H7 (cell line): ENCODE measurements around the gene KIF15. TPM values are rescaled to one million over a fixed set of nuclear protein-coding genes. Genes with fewer than 3 reads are reported as not detected.
"Not testable (repeated sequence)": the region's sequence is repeated elsewhere in the genome, so short reads cannot be mapped to it uniquely, and the experiment has no call there.

Experiments
- DNase-seq: peaks from one replicate; pipeline ENCODE4 v3.0.0; 2012
- H3K27me3 ChIP-seq: 2 replicates; pipeline ENCODE4 v1.6.0; 2011; ENCODE audit warnings: mild to moderate bottlenecking, low read length; ENCODE audit not compliant: control insufficient read depth, insufficient read depth
- H3K36me3 ChIP-seq: replicated peaks from 2 replicates; pipeline ENCODE4 v1.5.1; 2011; ENCODE audit warnings: low read length; ENCODE audit not compliant: control insufficient read depth, insufficient read depth
- H3K4me3 ChIP-seq: 2 replicates; pipeline ENCODE4 v1.5.1; 2011; ENCODE audit warnings: low read depth, mild to moderate bottlenecking, control low read depth, low read length, moderate library complexity; ENCODE audit not compliant: insufficient read depth
- total RNA-seq: library from RNA; depleted of rRNA; stranded (reverse); fragments of >200 nt; shearing (Covaris generic); gene quantifications from 2 replicates; pipeline ENCODE4 v1.2.3, GENCODE V29; 2014

The KIF15 gene
- total RNA-seq, 1 experiment from 2014 or later = 19.3 TPM

DNA sequence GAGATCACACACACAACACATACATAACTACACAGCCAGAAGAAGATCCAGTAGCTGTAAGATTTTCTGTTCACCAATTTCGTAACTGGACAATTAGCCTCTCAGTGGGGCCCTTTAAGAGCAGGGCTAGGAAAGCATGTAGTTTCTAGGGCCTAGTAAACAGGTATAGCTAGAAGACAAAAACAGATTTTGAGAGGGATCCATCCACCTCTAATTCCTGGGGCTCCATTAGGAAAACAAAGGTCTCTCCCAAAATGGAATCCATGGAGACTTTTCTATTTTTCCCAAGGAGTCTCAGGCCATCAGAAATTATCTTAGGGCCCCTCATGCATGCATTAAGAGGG is 10.5 kb downstream of the KIF15 start:
- Histone ChIP-seq H3K27me3 (no peaks in the 10 kb centered on the region), H3K4me3 (no peak overlapping the region), H3K36me3 (peaks cover 3% of the 10 kb centered on the region; the same call in 1 of the 2 replicates)
- DNase-seq = no peak

DNA sequence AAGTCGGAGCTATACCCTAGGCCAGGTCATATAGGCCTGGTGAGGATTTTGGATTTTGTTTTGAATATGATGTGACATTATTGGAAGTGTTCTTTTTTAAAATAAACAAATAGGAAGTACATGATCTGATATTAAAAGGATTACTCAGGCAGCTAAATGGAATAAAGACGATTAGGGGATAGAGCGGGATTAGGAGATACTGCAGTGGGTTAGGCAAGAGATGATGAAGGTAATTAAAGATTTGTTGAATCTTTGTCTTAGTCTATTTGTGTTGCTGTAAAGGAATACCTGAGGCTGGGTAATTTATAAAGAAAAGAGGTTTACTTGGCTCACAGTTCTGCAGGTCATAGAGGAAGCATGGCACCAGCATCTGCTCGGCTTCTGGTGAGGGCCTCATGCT is 21.3 kb downstream of the KIF15 start:
- Histone ChIP-seq H3K27me3 (no peaks in the 10 kb centered on the region), H3K36me3 (peaks cover 10% of the 10 kb centered on the region), H3K4me3 (no peak overlapping the region)
- DNase-seq = no peak

DNA sequence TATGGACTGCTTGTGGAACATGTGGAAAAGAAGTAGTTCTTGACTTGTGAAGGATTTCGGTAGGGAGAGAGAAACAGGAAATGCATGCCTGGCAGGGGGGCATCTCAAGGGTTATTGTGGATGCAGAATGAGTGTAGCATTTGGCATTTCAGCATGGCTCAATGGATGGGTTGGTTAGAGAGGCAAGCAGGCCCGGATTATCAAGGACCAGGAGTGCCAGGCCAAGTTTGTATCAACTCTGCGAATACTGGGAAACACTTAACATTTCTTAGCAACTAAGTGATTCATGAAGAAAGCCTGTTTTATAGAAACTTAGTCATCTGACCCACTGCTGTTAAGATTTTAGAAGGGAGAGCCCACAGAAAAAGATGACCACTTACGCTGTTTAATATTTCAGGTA is 33.6 kb downstream of the KIF15 start:
- Histone ChIP-seq H3K27me3 (no peaks in the 10 kb centered on the region), H3K4me3 (no peak overlapping the region), H3K36me3 (peaks cover 14% of the 10 kb centered on the region)
- DNase-seq = no peak

DNA sequence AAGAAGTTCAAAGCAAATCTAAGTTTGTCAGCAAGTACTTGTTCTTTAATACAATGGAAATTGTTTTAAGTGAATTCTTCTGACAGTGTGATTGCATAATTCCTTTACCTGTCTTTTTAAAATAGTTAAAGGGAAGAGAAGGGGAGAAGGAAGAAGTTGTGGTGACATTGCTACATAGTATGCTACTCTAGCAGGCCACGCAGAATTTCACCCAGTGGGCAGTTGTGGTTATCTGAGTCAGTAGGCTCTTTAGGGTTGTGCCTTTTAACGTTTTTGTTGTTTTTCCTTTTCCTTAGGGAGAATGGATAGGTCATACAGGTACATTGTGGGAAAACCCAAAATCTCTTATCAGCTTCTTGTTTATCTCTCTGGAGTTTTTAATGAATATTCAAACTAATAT is 40.4 kb downstream of the KIF15 start:
- no peaks in the 10 kb centered on the region for H3K27me3 ChIP-seq
- no peak overlapping the region for H3K4me3 ChIP-seq
- peaks cover 14% of the 10 kb centered on the region for H3K36me3 ChIP-seq
- DNase-seq = no peak

DNA sequence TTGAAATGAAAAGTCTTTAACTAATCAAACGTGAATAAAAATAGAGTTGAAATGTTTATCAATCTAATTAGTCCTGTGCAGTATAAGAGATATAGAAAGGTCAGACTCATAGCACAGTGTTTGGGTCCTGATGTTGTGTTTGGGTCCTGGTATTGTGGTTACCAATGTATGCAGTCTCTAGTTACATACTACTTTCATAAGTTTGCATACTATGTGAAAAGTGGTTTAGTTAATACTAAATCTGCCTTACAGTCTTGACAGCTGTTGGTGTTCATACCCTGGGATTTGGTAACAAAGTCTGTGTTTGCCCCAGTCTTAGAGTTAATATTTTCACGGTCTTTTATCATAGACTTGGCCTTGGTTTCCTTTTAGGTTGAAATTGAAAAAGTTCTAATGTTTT is 41.7 kb downstream of the KIF15 start:
- Histone ChIP-seq H3K36me3 (peaks cover 10% of the 10 kb centered on the region), H3K27me3 (no peaks in the 10 kb centered on the region), H3K4me3 (no peak overlapping the region)
- no peak for DNase-seq

DNA sequence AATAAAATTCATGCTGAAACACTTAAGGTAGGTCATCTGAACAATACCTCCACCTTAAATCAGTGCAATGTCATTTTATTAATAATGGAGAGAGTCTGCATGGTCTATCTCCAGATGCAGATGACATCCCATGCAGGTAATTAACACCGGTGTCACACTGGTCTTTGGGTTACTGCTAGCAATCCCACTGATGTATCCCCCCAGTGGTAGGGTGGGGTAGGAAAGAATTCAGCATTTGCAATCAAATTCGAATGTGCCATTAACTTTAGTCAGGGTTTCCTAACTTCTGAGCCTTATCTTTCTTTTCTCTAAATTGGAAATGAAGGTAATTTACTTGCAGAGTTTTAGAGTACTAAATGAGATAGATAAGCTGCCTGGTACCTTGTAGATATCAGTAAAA is 44.4 kb downstream of the KIF15 start:
- Histone ChIP-seq H3K27me3 (no peaks in the 10 kb centered on the region), H3K4me3 (no peak overlapping the region), H3K36me3 (peaks cover 3% of the 10 kb centered on the region)
- peak; percentile 27 for DNase-seq

DNA sequence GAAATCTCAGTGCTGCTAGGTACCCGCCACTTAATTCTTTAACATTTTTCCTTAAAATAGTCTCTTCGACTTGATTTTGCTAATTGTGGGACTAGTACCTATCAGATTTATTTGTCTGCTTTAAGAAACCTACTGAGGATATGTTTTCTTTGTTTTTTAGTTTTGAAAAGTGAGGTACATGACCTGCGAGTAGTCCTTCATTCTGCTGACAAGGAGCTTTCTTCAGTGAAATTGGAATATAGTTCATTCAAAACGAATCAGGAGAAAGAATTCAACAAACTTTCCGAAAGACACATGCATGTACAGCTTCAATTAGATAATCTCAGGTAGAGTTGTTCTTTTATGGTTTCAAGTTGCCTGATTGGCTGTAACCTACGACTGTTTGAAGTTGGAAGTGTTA is 53.2 kb downstream of the KIF15 start:
- Histone ChIP-seq H3K27me3 (no peaks in the 10 kb centered on the region), H3K4me3 (no peak overlapping the region), H3K36me3 (peaks cover 5% of the 10 kb centered on the region)
- no peak for DNase-seq

DNA sequence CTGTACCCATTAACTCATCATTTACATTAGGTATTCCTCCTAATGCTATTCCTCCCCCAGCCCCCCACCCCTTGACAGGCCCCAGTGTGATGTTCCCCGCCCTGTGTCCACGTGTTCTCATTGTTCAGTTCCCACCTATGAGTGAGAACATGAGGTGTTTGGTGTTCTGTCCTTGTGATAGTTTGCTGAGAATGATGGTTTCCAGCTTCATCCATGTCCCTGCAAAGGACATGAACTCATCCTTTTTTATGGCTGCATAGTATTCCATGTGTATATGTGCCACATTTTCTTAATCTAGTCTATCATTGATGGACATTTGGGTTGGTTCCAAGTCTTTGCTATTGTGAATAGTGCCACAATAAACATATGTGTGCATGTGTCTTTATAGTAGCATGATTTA is 54.7 kb downstream of the KIF15 start:
- not testable (repeated sequence) for H3K4me3 ChIP-seq, DNase-seq, H3K36me3 ChIP-seq, H3K27me3 ChIP-seq

DNA sequence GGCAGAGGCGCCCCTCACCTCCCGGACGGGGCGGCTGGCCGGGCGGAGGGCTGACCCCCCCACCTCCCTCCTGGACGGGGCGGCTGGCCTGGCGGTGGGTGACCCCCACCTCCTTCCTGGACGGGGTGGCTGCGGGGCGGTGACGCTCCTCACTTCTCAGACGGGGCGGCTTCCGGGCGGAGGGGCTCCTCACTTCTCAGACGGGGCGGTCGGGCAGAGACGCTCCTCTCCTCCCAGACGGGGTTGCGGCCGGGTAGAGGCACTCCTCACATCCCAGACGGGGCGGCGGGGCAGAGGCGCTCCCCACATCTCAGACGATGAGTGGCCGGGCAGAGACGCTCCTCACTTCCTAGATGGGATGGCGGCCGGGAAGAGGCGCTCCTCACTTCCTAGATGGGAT is 59.6 kb downstream of the KIF15 start:
- not testable (repeated sequence) for DNase-seq, H3K4me3 ChIP-seq, H3K36me3 ChIP-seq, H3K27me3 ChIP-seq

DNA sequence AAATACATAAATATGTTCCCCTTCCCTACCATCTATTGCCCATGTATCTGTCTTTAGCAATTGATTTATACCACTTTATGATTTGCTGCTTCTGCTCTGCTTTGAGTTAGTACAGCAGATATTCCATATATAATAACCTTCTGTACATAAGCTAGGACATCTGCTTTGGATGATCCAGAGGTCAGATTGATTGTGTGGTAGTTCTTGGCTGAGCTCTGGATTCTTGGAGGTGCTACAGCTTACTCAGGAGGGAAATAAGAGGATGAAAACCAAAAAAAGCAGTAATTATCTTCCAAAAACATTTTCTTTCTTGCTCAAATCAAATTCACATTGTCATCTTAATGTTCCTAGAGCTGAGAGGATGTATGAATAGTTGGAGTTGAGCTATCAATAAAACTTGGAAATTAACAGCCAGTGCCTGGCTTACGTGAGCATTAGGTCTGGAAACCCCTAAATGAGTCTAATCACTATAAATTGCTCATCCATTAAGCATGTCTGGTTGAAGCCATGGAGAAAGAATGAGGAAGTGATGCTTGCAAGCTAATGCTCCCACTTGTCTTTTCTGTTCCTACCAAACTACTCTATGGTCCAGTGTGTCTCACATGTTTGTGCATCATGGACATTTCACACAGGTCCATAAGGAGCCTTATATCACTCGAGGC is 63.8 kb downstream of the KIF15 start:
- Histone ChIP-seq H3K36me3 (peaks cover 10% of the 10 kb centered on the region), H3K4me3 (no peak overlapping the region), H3K27me3 (no peaks in the 10 kb centered on the region)
- no peak for DNase-seq

DNA sequence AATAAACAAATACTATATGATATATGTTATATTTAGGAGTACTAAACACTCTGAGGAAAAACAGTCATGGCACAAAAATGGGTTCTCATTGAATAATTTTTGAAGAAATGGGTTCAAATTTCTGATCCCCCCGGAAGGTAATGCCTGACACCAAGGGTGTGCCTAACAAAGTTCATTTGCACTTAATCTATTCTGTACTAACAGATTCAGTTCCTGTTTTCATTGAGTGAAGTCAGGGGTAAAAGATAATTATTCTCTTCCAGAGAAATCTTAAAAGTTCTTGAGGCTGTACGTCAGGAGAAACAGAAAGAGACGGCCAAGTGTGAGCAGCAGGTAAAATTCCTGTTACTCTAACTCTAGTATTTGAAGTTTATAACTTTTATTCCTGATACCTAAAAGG is 65.6 kb downstream of the KIF15 start:
- Histone ChIP-seq H3K27me3 (no peaks in the 10 kb centered on the region), H3K4me3 (no peak overlapping the region), H3K36me3 (peaks cover 12% of the 10 kb centered on the region)
- DNase-seq = no peak

DNA sequence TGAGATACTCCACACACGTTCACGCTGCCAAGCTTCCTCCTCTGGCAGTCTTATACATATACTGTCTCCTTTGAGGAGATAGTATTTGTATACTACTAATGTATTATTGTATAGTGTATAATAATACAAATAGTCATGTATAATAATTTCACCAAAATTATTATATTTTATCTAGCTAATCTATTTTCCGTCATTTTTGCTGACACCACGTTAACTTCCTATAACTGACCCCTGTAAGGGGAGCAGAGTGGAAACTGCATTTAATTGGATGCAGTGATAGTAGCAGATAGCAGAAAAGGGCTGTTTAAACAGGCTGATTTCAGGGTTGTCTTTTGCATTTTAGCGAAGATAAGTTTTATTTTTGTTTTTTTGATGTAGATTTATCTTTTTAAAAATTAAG is 69.6 kb downstream of the KIF15 start:
- DNase-seq = no peak
- H3K4me3 ChIP-seq = no peak overlapping the region
- H3K27me3 ChIP-seq = no peaks in the 10 kb centered on the region
- H3K36me3 ChIP-seq = peaks cover 8% of the 10 kb centered on the region

DNA sequence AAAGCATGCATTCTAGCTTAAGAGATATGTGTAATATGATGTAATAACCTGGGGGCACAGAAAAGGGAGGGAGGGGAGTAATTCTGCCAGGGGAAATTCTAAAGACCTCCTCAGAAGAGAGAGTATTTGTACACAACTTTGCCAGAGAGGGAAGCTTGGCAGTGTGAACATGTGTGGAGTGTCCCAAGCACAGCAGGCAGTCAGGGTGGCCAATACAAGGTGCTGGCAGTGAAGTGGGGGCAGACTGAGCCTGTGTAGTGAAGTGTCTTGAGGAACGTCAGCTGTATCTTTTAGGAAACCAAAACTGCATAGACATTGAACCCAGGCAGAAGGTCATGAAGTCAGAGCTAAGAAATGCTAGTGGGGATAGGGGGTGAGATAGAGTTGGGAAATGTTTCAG is 70.4 kb downstream of the KIF15 start:
- no peak for DNase-seq
- H3K36me3 ChIP-seq = peaks cover 9% of the 10 kb centered on the region
- H3K4me3 ChIP-seq = no peak overlapping the region
- no peaks in the 10 kb centered on the region for H3K27me3 ChIP-seq

DNA sequence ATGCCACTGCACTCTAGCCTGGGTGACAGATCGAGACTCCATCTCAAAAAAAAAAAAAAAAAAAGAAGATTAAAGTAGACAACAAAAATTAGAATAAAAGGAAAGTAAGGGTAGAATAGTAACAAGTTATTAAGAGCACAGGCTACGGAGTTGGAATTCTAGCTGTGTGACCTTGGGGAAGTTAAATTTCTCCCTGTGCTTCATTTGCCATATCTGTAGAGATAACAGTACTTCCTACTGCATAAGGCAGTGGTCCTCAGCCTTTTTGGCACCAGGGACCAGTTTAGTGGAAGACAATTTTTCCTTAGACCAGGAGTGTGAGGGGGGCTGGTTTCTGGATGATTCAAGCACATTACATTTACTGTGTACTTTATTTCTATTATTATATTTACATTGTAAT is 71.4 kb downstream of the KIF15 start:
- Histone ChIP-seq H3K27me3 (no peaks in the 10 kb centered on the region), H3K36me3 (peaks cover 11% of the 10 kb centered on the region), H3K4me3 (no peak overlapping the region)
- no peak for DNase-seq

DNA sequence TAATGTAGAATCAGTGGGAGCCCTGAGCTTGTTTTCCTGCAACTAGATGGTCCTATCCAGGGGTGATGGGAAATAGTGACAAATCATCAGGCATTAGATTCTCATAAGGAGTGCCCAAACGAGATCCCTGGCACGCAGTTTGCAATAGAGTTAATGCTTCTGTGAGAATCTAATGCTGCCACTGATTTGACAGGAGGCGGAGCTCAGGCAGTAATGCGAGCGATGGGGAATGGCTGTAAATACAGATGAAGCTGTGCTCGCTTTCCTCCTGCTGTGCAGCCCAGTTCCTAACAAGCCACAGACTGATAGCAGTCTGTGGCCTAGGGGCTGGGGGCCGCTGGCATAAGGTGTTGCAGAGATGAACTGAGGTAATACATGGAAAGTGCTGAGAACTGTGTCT is 71.8 kb downstream of the KIF15 start:
- Histone ChIP-seq H3K27me3 (no peaks in the 10 kb centered on the region), H3K4me3 (no peak overlapping the region), H3K36me3 (peaks cover 10% of the 10 kb centered on the region)
- DNase-seq = no peak

DNA sequence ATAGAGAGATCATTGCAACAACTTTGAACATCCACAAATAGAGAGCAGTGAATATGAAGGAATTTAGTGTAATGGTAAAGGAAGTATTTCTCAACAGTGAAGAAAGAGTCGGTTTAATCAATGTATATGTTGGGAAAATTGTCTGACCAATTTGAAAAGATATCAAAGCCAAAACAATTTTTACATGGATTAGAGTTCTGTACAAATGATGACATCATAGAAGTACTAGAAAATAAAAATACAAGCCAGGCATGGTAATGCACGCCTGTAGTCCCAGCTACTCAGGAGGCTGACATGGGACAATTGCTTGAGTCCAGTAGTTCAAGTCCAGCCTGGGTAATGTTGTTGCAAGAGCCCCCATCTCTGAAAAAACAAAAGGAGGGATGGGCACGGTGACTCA is 74.1 kb downstream of the KIF15 start:
- Histone ChIP-seq H3K27me3 (no peaks in the 10 kb centered on the region), H3K36me3 (peaks cover 14% of the 10 kb centered on the region), H3K4me3 (no peak overlapping the region)
- no peak for DNase-seq
